Gastrocnemius medialis (tissue), 4 donors: ENCODE results near the gene NUCB2. TPM values are rescaled to one million over a fixed set of nuclear protein-coding genes. Genes with fewer than 3 reads are reported as not detected.
"Not testable (repeated sequence)": the region's sequence is repeated elsewhere in the genome, so short reads cannot be mapped to it uniquely, and the experiment has no call there.

Source experiments
- ATAC-seq, 2 donors: fragments of 150-250 bp; one replicate each; pipeline ENCODE4 v1.9.1; 2016
- DNase-seq, 2 donors: peaks; one replicate each; pipeline ENCODE4 v3.0.0-alpha.2; 2019
- H3K27ac ChIP-seq, 4 donors: fragments of 200-600 bp; sonication (generic); 1 replicate in 1 of 4; 2 replicates in 3 of 4; pipeline ENCODE4 v1.5.1; 2016 to 2018; ENCODE audit warnings: mild to moderate bottlenecking in 2 of 4, moderate library complexity in 1 of 4
- H3K27me3 ChIP-seq, 3 donors: fragments of 200-600 bp; sonication (generic) in 2 of 3; 1 replicate in 1 of 3; 2 replicates in 2 of 3; pipeline versions ENCODE4 v1.5.1 to v1.6.0; 2016 to 2019; ENCODE audit warnings: mild to moderate bottlenecking in 1 of 3, moderate library complexity in 1 of 3
- H3K36me3 ChIP-seq, 2 donors: fragments of 200-600 bp; sonication (generic) in 1 of 2; one replicate each; pipeline ENCODE4 v1.5.1; 2017 to 2018
- H3K4me1 ChIP-seq, 2 donors: fragments of 200-600 bp; sonication (generic) in 1 of 2; one replicate each; pipeline ENCODE4 v1.5.1; 2016 to 2017; ENCODE audit warnings: mild to moderate bottlenecking in 2 of 2
- H3K4me3 ChIP-seq, 4 donors: fragments of 200-600 bp; sonication (generic) in 3 of 4; 1 replicate in 1 of 4; 2 replicates in 3 of 4; pipeline ENCODE4 v1.5.1; 2016 to 2019; ENCODE audit warnings: mild to moderate bottlenecking in 2 of 4
- H3K9me3 ChIP-seq, 3 donors: fragments of 200-600 bp; sonication (generic) in 2 of 3; 1 replicate in 1 of 3; 2 replicates in 2 of 3; pipeline ENCODE4 v1.5.1; 2016 to 2019
- CTCF ChIP-seq, 5 experiments: fragments of 450-650 bp in 3 of 5; fragments of 200-600 bp in 2 of 5; sonication (generic) in 2 of 5; IDR thresholded peaks in 4 of 5; conservative IDR thresholded peaks in 1 of 5; 1 replicate in 4 of 5; 2 replicates in 1 of 5; pipeline ENCODE4 v1.5.1; 2016 to 2019; ENCODE audit warnings: antibody characterized with exemption in 5 of 5, mild to moderate bottlenecking in 3 of 5, moderate library complexity in 3 of 5
- POLR2A ChIP-seq, 2 donors: fragments of 450-650 bp; IDR thresholded peaks; one replicate each; pipeline ENCODE4 v1.6.1; 2017; ENCODE audit warnings: antibody characterized with exemption in 2 of 2, mild to moderate bottlenecking in 2 of 2, moderate library complexity in 2 of 2
- in situ Hi-C, 4 donors: fragments of 200-750 bp; cut with MboI; loops; one replicate each; pipeline versions ENCODE4 v1.15.0 to v1.8.0; 2017; ENCODE audit warnings: low sequenced_read_pairs in 4 of 4
- intact Hi-C: fragments of 100-400 bp; cut with DNase I; formaldehyde crosslinking; loops from one replicate; pipeline ENCODE4 v1.15.1; 2023; ENCODE audit warnings: low total_unique reads
- total RNA-seq, 4 donors: library from RNA; depleted of rRNA; stranded (reverse); fragments of >200 nt; gene quantifications; one replicate each; pipeline versions ENCODE4 v1.1.0 to v1.2.3, GENCODE V29; 2016

Gene NUCB2
- total RNA-seq = 10 to 100 TPM; 15.1 to 59.1 (median 39.1) TPM

GRCh38 chr11:17276236-17277023 lies at the start of gene NUCB2:
NUCB2 (plus strand) TSS chr11:17276739; CDS start chr11:17295324, 18,585 bp downstream.
- peak; percentile 92 to 94 for DNase-seq
- H3K9me3 ChIP-seq = no peaks in the 10 kb centered on the region
- H3K36me3 ChIP-seq = no peaks in the 10 kb centered on the region
- H3K27ac ChIP-seq = peak within 1 kb of the TSS; percentile 88 to 93 (median 88)
- peaks cover 11 to 19% of the 10 kb centered on the region in 2 donors for H3K4me1 ChIP-seq
- TF ChIP-seq POLR2A (IDR thresholded peaks at IDR 0.05) = peak; percentile 42 to 68
- TF ChIP-seq CTCF (IDR thresholded peaks at IDR 0.05 in 4 of 5, conservative IDR thresholded peaks at IDR 0.05 in 1 of 5) = no peak
- peak within 1 kb of the TSS; percentile 69 to 96 (median 91) for H3K4me3 ChIP-seq
- ATAC-seq = peak; percentile 97
- H3K27me3 ChIP-seq = no peaks in the 10 kb centered on the region
- intact Hi-C loops = loop anchor here (2.0 to 5.0 kb wide), 3 partner anchors 68 to 199 kb away; partner anchors contain the start of gene RPS13
- in situ Hi-C loops = loop anchor here in 1 of 4 donors (10.0 kb wide), 1 partner anchor 202 kb away; the partner anchor contains the start of gene RPS13

- in situ Hi-C loops = loop anchor here in 2 of 4 donors (25.0 kb wide), 1 partner anchor 284 kb away; no protein-coding TSS in a partner anchor
- H3K36me3 ChIP-seq, H3K4me3 ChIP-seq, H3K4me1 ChIP-seq, ATAC-seq, H3K9me3 ChIP-seq, intact Hi-C loops, H3K27me3 ChIP-seq, H3K27ac ChIP-seq, DNase-seq: not testable (repeated sequence)
These were observed 48.2 kb upstream of the NUCB2 start for GRCh38 chr11:17228186-17228925.

- peaks cover 0 to 2% of the 10 kb centered on the region in 2 donors for H3K4me1 ChIP-seq
- intact Hi-C loops (no loop called here), in situ Hi-C loops (loop anchor here (10.0 to 25.0 kb wide), 3 partner anchors 265 to 295 kb away; no protein-coding TSS in a partner anchor)
- no peak overlapping the region for H3K27ac ChIP-seq
- H3K36me3 ChIP-seq = no peaks in the 10 kb centered on the region
- ATAC-seq (no peak), DNase-seq (no peak)
- H3K9me3 ChIP-seq = no peaks in the 10 kb centered on the region
- no peaks in the 10 kb centered on the region for H3K27me3 ChIP-seq
- TF ChIP-seq POLR2A (IDR thresholded peaks at IDR 0.05) = no peak
- TF ChIP-seq CTCF (IDR thresholded peaks at IDR 0.05 in 4 of 5, conservative IDR thresholded peaks at IDR 0.05 in 1 of 5) = no peak
- H3K4me3 ChIP-seq = no peak overlapping the region
These were observed 46.9 kb upstream of the NUCB2 start for GRCh38 chr11:17229481-17230152.

- H3K4me3 ChIP-seq = no peak overlapping the region
- H3K4me1 ChIP-seq = peaks cover 0 to 2% of the 10 kb centered on the region in 2 donors
- no peak for TF ChIP-seq POLR2A (IDR thresholded peaks at IDR 0.05)
- TF ChIP-seq CTCF (IDR thresholded peaks at IDR 0.05 in 4 of 5, conservative IDR thresholded peaks at IDR 0.05 in 1 of 5) = no peak
- no peaks in the 10 kb centered on the region for H3K9me3 ChIP-seq
- H3K36me3 ChIP-seq = no peaks in the 10 kb centered on the region
- no peak for DNase-seq
- no peak overlapping the region for H3K27ac ChIP-seq
- intact Hi-C loops (no loop called here), in situ Hi-C loops (loop anchor here (10.0 to 25.0 kb wide), 3 partner anchors 264 to 294 kb away; no protein-coding TSS in a partner anchor)
- H3K27me3 ChIP-seq = no peaks in the 10 kb centered on the region
- no peak for ATAC-seq
These were observed 45.4 kb upstream of the NUCB2 start for GRCh38 chr11:17230867-17231851.
